HT-29 (cell line): Measurements from ENCODE around the gene CLASP2. TPM values are rescaled to one million over a fixed set of nuclear protein-coding genes. Genes with fewer than 3 reads are reported as not detected.

Source experiments
- DNase-seq: peaks from one replicate; pipeline ENCODE4 v3.0.0-alpha.2; 2015; ENCODE audit warnings: low spot score
- total RNA-seq: library from RNA; depleted of rRNA; stranded (reverse); fragments of >200 nt; shearing (Covaris generic); gene quantifications from 2 replicates; pipeline ENCODE4 v1.2.3, GENCODE V29; 2014

CLASP2 gene
- total RNA-seq, 1 experiment from 2014 or later = 38.1 TPM

- no peak for DNase-seq
Observed at GRCh38 chr3:33637482-33637881, 80.6 kb downstream of the CLASP2 start.

GRCh38 chr3:33636125-33636850, 81.8 kb downstream of the CLASP2 start:
- peak; percentile 42 for DNase-seq

DNA sequence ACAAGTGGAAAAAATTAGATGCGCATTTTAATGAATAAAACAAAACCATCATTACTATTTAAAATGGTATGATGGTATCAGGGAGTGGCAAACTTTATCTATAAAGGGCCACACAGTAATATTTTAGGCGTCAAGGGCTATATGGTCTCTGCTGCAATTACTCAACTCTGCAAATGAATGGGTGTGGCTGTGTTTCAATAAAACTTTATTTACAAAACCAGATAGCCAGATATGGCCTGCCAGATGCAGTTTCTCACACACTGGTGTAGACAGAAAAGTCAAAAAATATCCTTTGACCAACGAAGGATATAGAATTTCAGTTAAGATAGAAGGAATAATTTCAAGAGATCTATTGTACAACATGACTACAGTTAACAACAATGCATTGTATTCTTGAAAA, 83.8 kb downstream of the CLASP2 start:
- DNase-seq = no peak

DNA sequence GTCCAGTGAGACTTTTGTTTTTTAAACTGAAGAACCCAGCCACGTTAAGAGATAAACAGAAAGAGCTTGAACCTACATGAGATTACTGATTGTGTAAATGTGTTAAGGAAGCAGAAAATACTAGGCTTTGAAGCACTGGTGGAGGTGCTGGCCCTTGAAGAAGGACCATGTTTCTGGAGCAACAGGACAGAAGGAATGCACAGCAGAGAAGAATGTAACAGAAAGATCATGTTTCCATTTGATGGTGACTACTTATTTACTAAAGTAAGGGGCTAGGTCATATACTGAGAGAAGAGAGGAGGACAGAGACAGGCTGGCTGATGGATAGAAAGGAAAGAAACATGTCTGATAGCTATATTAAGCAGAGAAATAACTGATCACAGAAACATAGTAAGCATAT, 88.8 kb downstream of the CLASP2 start:
- no peak for DNase-seq

GRCh38 chr3:33624756-33625155, 93.3 kb downstream of the CLASP2 start:
- no peak for DNase-seq

DNA sequence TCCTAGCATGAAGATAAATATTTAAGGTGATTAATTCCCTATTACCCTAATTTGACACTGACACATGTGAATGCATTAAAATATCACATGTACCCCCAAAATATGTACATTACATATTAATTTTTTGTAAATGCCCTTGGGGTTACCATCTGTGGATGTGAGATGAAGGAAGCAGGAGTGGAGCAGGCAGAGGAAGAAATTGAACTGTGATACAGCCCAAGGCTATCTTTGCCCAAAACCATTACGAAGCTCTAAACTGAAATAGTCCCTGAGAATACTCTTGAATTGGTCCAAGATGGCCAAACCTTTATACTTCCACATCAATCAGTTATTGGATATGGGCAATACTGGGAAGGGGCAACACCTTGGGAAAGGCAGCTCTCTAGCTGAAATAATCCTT, 105.0 kb downstream of the CLASP2 start:
- DNase-seq = no peak

DNA sequence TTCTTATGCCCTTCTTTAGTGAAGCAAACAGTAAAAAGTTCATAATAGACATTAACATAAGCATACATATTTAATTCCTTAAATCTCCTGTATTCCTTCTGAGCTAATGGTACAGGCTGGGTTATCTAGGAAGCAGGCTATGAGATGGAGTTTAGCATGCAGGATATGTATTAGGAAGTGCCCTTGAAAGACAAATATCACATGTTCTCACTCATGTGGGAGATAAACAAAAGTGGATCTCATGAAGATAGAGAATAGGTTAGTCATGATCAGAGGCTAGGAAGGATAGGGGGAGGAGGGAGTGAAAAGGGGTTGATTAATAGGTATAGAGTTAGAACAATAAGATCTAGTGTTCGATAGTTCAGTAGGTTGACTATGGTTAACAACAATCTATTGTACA, 105.4 kb downstream of the CLASP2 start:
- DNase-seq = no peak

DNA sequence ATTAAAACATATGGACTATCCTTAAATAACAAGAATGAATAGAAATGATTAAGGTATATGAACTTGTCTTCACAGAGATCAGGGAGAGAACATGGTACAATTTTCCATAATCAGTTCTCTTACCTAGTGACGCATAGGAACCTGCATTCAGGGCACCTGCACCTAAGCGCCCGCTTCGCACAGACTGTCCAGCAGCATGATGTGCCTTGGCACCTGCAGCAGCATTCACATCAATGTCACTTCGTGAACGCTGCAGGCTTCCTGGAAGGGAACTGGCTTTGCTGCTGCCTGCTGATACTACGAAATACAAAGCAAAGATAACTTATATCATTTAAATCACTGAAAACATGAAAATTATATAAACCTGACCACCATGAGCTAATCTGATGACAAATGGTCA, 115.2 kb downstream of the CLASP2 start:
- no peak for DNase-seq

DNA sequence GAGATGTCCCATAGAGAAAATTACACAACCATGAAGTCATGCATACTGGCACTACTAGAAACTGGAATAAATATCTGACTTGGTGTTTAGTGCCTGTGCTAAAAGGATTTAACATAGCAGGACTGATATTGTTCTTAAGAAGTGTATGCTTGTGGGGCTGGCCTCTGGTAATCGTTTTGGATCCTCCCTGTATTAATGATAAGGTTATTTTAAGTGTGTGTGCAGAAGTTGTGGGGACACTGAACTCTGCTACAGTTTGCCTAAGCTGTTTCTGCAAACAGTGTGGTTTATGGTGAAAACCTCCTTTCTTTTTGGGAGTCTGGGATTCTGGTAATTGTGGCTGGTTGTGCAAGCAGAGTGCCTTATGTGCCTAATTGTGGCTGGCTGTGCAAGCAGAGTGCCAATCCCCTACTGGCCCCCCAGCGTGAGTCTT, 120.8 kb downstream of the CLASP2 start:
- DNase-seq = no peak

GRCh38 chr3:33592999-33593398, 125.1 kb downstream of the CLASP2 start:
- no peak for DNase-seq

GRCh38 chr3:33590541-33590940, 127.5 kb downstream of the CLASP2 start:
- DNase-seq = no peak

- no peak for DNase-seq
Observed at GRCh38 chr3:33586402-33586801, 131.7 kb downstream of the CLASP2 start.

- no peak for DNase-seq
Observed at GRCh38 chr3:33582234-33582633, 135.8 kb downstream of the CLASP2 start.

DNA sequence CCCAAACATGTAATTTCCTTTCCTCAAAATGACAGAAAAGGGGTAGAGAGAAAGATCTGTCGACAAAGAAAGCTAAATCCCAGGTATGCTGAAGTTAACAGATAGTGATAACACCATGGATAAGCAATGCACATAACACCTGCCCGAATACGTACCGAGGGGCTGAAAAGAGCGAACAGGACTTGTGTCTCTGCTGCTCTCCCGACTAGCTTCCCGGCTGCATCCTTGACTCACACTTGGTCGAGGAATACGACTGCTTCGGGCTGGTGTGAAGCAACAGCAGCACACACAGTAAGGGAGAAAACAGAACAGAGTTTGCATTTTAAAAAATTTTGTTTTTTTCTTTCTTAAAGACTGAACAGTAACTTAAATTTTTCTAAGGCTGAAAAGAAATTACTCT, 136.4 kb downstream of the CLASP2 start:
- DNase-seq = no peak

- no peak for DNase-seq
Observed at GRCh38 chr3:33579840-33580239, 138.2 kb downstream of the CLASP2 start.

DNA sequence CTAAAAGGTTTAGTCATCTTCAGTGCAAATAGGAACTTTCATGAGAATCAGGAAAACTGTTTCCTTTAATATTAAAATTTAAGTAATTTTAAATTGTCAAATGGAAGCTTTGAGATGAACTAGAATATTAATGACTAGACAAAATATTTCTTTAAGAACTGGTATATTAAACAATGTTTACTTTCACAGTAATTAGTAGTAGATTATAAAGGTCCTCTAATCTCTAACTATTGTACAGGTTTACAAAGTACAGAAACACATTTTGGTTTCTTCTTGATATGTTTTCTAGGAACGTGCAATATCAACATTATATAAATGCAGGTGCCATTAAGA, 138.9 kb downstream of the CLASP2 start:
- DNase-seq = no peak

- DNase-seq = no peak
Observed at GRCh38 chr3:33578325-33579177, 139.5 kb downstream of the CLASP2 start.

DNA sequence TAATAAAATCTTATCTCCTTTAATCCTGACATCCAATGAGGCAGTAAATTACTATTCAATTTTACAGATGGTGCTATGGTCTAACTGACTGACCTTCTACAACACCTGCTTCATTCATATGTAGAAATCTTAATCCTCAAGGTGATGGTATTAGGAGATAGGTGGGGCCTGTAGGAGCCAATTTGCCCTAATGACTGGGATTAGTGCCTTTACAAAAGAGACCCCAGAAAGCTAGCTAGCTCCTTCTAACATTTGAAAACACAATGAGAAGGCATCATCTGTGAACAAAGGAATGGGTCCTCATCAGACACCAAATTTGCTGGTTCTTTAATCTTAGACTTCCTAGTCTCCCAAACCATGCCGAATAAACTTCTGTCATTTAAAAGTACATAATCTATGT, 140.5 kb downstream of the CLASP2 start:
- no peak for DNase-seq

GRCh38 chr3:33577173-33577572, 140.9 kb downstream of the CLASP2 start:
- DNase-seq = no peak

- DNase-seq = no peak
Observed at GRCh38 chr3:33575311-33575710, 142.7 kb downstream of the CLASP2 start.

- no peak for DNase-seq
Observed at GRCh38 chr3:33557829-33558228, 160.2 kb downstream of the CLASP2 start.

GRCh38 chr3:33557279-33557678, 160.8 kb downstream of the CLASP2 start:
- DNase-seq = no peak

DNA sequence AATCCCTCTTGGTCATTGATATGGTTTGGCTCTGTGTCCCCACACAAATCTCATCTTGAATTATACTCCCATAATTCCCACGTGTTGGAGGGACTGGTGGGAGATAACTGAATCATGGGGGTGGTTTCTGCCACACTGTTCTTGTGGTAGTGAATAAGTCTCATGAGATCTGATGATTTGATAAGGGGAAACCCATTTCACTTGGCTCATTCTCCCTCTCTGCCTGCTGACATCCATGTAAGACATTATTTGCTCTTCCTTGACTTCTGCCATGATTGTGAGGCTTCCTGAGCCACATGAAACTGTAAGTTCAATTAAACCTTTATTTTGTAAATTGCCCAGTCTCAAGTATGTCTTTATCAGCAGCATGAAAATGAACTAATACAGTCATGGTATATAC, 171.0 kb downstream of the CLASP2 start:
- DNase-seq = no peak
